Measurements from ENCODE around the gene CCDC6.

CCDC6 gene

GRCh38 chr10:59799421-59799820, 106.9 kb downstream of the CCDC6 start:
- Histone ChIP-seq H3F3A (ENCODE audit: insufficient read depth, low read length) (no peaks in the 10 kb centered on the region), H3K4me3 (ENCODE audit: low read depth, low read length, poor library complexity, severe bottlenecking) (no peak overlapping the region), H3K27me3 (ENCODE audit: insufficient read depth, low read length) (no peaks in the 10 kb centered on the region), H3K4me1 (ENCODE audit: insufficient read depth, low read length, severe bottlenecking) (no peaks in the 10 kb centered on the region), H4K20me1 (ENCODE audit: insufficient read depth, low read length) (no peaks in the 10 kb centered on the region), H2AFZ (ENCODE audit: low read length) (no peak overlapping the region), H3K4me2 (ENCODE audit: low read length) (no peak overlapping the region), H3K36me3 (ENCODE audit: insufficient read depth, low read length) (peaks cover 84% of the 10 kb centered on the region), H3K9me3 (ENCODE audit: low read length) (no peaks in the 10 kb centered on the region), H3K9me2 (ENCODE audit: low read depth, low read length) (no peaks in the 10 kb centered on the region), H3K27ac (ENCODE audit: low read depth, low read length, poor library complexity, severe bottlenecking) (no peak overlapping the region), H3K9ac (ENCODE audit: low read length) (no peak overlapping the region), H3K79me2 (ENCODE audit: insufficient read depth, low read length) (no peaks in the 10 kb centered on the region)
- TF ChIP-seq CTCF (IDR thresholded peaks at IDR 0.05; ENCODE audit: low read length) (no peak), EZH2 (IDR thresholded peaks at IDR 0.05; ENCODE audit: borderline replicate concordance, low read length) (no peak)

- no peak overlapping the region for H3K4me3 ChIP-seq (ENCODE audit: low read depth, low read length, poor library complexity, severe bottlenecking)
- no peaks in the 10 kb centered on the region for H3K9me3 ChIP-seq (ENCODE audit: low read length)
- no peak overlapping the region for H3K27ac ChIP-seq (ENCODE audit: low read depth, low read length, poor library complexity, severe bottlenecking)
- no peak overlapping the region for H2AFZ ChIP-seq (ENCODE audit: low read length)
- H3F3A ChIP-seq (ENCODE audit: insufficient read depth, low read length) = no peaks in the 10 kb centered on the region
- H3K4me1 ChIP-seq (ENCODE audit: insufficient read depth, low read length, severe bottlenecking) = no peaks in the 10 kb centered on the region
- H3K36me3 ChIP-seq (ENCODE audit: insufficient read depth, low read length) = peaks cover 78% of the 10 kb centered on the region
- no peak overlapping the region for H3K4me2 ChIP-seq (ENCODE audit: low read length)
- H3K79me2 ChIP-seq (ENCODE audit: insufficient read depth, low read length) = no peaks in the 10 kb centered on the region
- H3K9ac ChIP-seq (ENCODE audit: low read length) = no peak overlapping the region
- no peaks in the 10 kb centered on the region for H4K20me1 ChIP-seq (ENCODE audit: insufficient read depth, low read length)
- no peaks in the 10 kb centered on the region for H3K27me3 ChIP-seq (ENCODE audit: insufficient read depth, low read length)
- TF ChIP-seq EZH2 (IDR thresholded peaks at IDR 0.05; ENCODE audit: borderline replicate concordance, low read length) (no peak), CTCF (IDR thresholded peaks at IDR 0.05; ENCODE audit: low read length) (no peak)
- no peaks in the 10 kb centered on the region for H3K9me2 ChIP-seq (ENCODE audit: low read depth, low read length)
These were observed 112.4 kb downstream of the CCDC6 start for GRCh38 chr10:59793919-59794318.

GRCh38 chr10:59792812-59793211, 113.5 kb downstream of the CCDC6 start:
- TF ChIP-seq EZH2 (IDR thresholded peaks at IDR 0.05; ENCODE audit: borderline replicate concordance, low read length) (no peak), CTCF (IDR thresholded peaks at IDR 0.05; ENCODE audit: low read length) (no peak)

More at GRCh38 chr10:59792812-59793211, 113.5 kb downstream of the CCDC6 start:
- no peaks in the 10 kb centered on the region for H4K20me1 ChIP-seq (ENCODE audit: insufficient read depth, low read length)
- H3K27me3 ChIP-seq (ENCODE audit: insufficient read depth, low read length) = no peaks in the 10 kb centered on the region
- H3F3A ChIP-seq (ENCODE audit: insufficient read depth, low read length) = no peaks in the 10 kb centered on the region
- H3K4me1 ChIP-seq (ENCODE audit: insufficient read depth, low read length, severe bottlenecking) = no peaks in the 10 kb centered on the region
- H3K9ac ChIP-seq (ENCODE audit: low read length) = no peak overlapping the region
- H3K9me3 ChIP-seq (ENCODE audit: low read length) = no peaks in the 10 kb centered on the region
- no peaks in the 10 kb centered on the region for H3K9me2 ChIP-seq (ENCODE audit: low read depth, low read length)
- no peak overlapping the region for H3K27ac ChIP-seq (ENCODE audit: low read depth, low read length, poor library complexity, severe bottlenecking)
- H3K4me3 ChIP-seq (ENCODE audit: low read depth, low read length, poor library complexity, severe bottlenecking) = no peak overlapping the region
- no peak overlapping the region for H3K4me2 ChIP-seq (ENCODE audit: low read length)
- H3K36me3 ChIP-seq (ENCODE audit: insufficient read depth, low read length) = peaks cover 71% of the 10 kb centered on the region
- no peak overlapping the region for H2AFZ ChIP-seq (ENCODE audit: low read length)
- H3K79me2 ChIP-seq (ENCODE audit: insufficient read depth, low read length) = no peaks in the 10 kb centered on the region

Measured in OCI-LY1 (cell line).